Liver (tissue), 9 donors: ENCODE data around the gene DUOXA1. TPM values are rescaled to one million over a fixed set of nuclear protein-coding genes. Genes with fewer than 3 reads are reported as not detected.

Source experiments
- DNase-seq: peaks from one replicate; pipeline ENCODE4 v3.0.0-alpha.2; 2017; ENCODE audit warnings: low spot score
- H3K27ac ChIP-seq, 2 donors: one replicate each; pipeline ENCODE4 v1.7.0; 2013; ENCODE audit warnings: inconsistent platforms in 2 of 2, low read length in 2 of 2, control low read depth in 1 of 2, low read depth in 1 of 2, mild to moderate bottlenecking in 1 of 2
- H3K27me3 ChIP-seq, 4 donors: one replicate each; pipeline versions ENCODE4 v1.6.1 to v1.7.0; 2013; ENCODE audit warnings: low read length in 3 of 4, inconsistent platforms in 1 of 4, mild to moderate bottlenecking in 1 of 4, moderate library complexity in 1 of 4; ENCODE audit not compliant: control insufficient read depth in 4 of 4, insufficient read depth in 4 of 4
- H3K36me3 ChIP-seq, 4 donors: one replicate each; pipeline versions ENCODE4 v1.6.1 to v1.7.0; 2013; ENCODE audit warnings: low read length in 3 of 4, mild to moderate bottlenecking in 3 of 4, low read depth in 1 of 4, moderate library complexity in 1 of 4; ENCODE audit not compliant: control insufficient read depth in 4 of 4, insufficient read depth in 3 of 4
- H3K4me1 ChIP-seq, 4 donors: one replicate each; pipeline versions ENCODE4 v1.6.1 to v1.7.0; 2013; ENCODE audit warnings: low read length in 3 of 4, mild to moderate bottlenecking in 3 of 4, moderate library complexity in 1 of 4; ENCODE audit not compliant: control insufficient read depth in 4 of 4, insufficient read depth in 4 of 4
- H3K4me3 ChIP-seq, 3 donors: one replicate each; pipeline versions ENCODE4 v1.6.1 to v1.7.0; 2013; ENCODE audit warnings: low read length in 3 of 3, control low read depth in 1 of 3, low read depth in 1 of 3, mild to moderate bottlenecking in 1 of 3
- H3K9ac ChIP-seq, 2 donors: one replicate each; pipeline ENCODE4 v1.7.0; 2013; ENCODE audit warnings: low read length in 2 of 2, mild to moderate bottlenecking in 2 of 2, moderate library complexity in 2 of 2, control low read depth in 1 of 2, low read depth in 1 of 2
- H3K9me3 ChIP-seq, 4 donors: one replicate each; pipeline versions ENCODE4 v1.6.1 to v1.7.0; 2013; ENCODE audit warnings: low read length in 3 of 4; ENCODE audit not compliant: control insufficient read depth in 4 of 4
- EGR1 ChIP-seq, 2 donors: IDR thresholded peaks; 2 replicates each; pipeline ENCODE4 v1.6.1; 2016 to 2018; ENCODE audit warnings: antibody characterized with exemption in 2 of 2, low read depth in 2 of 2
- FOXA2 ChIP-seq: IDR thresholded peaks from 2 replicates; pipeline ENCODE4 v1.6.1; 2016; ENCODE audit warnings: antibody characterized with exemption
- GABPA ChIP-seq, 2 donors: IDR thresholded peaks in 1 of 2; conservative IDR thresholded peaks in 1 of 2; 2 replicates each; pipeline ENCODE4 v1.6.1; 2016; ENCODE audit warnings: antibody characterized with exemption in 2 of 2, mild to moderate bottlenecking in 1 of 2, moderate library complexity in 1 of 2
- HNF4A ChIP-seq, 2 donors: conservative IDR thresholded peaks; 2 replicates each; pipeline ENCODE4 v1.6.1; 2016; ENCODE audit warnings: antibody characterized with exemption in 2 of 2, mild to moderate bottlenecking in 2 of 2
- HNF4G ChIP-seq: IDR thresholded peaks from 2 replicates; pipeline ENCODE4 v1.6.1; 2016; ENCODE audit warnings: antibody characterized with exemption
- NR2F2 ChIP-seq: IDR thresholded peaks from 2 replicates; pipeline ENCODE4 v1.6.1; 2016; ENCODE audit warnings: antibody characterized with exemption
- RAD21 ChIP-seq, 2 donors: IDR thresholded peaks; 2 replicates each; pipeline ENCODE4 v1.6.1; 2016; ENCODE audit warnings: antibody characterized with exemption in 2 of 2, mild to moderate bottlenecking in 2 of 2
- RXRA ChIP-seq, 2 donors: IDR thresholded peaks; 2 replicates each; pipeline ENCODE4 v1.6.1; 2017 to 2018; ENCODE audit warnings: antibody characterized with exemption in 2 of 2, mild to moderate bottlenecking in 1 of 2
- SP1 ChIP-seq: IDR thresholded peaks from 2 replicates; pipeline ENCODE4 v1.6.1; 2018; ENCODE audit warnings: antibody characterized with exemption, mild to moderate bottlenecking
- YY1 ChIP-seq: IDR thresholded peaks from 2 replicates; pipeline ENCODE4 v1.6.1; 2016; ENCODE audit warnings: antibody characterized with exemption, mild to moderate bottlenecking
- ZBTB33 ChIP-seq: IDR thresholded peaks from 2 replicates; pipeline ENCODE4 v1.6.1; 2016; ENCODE audit warnings: antibody characterized with exemption
- WGBS: extraction: QIAGEN DNeasy Blood & Tissue Kit; methylation state at CpG from one replicate; pipeline ENCODE4 v1.1.7; 2013; 5-methylcytosine and 5-hydroxymethylcytosine counted together
- polyA plus RNA-seq, 2 donors: library from polyadenylated mRNA; stranded (reverse) in 1 of 2; unstranded in 1 of 2; fragments of 200-250 nt in 1 of 2; fragments of >200 nt in 1 of 2; fragmentation: Nextera tagmentation in 1 of 2; extraction: Ambion mirVana in 1 of 2; gene quantifications; one replicate each; pipeline versions ENCODE4 v1.2.1 to v1.2.3, GENCODE V29; 2013 to 2015
- total RNA-seq, 2 donors: library from RNA; depleted of rRNA; stranded (reverse); fragments of >200 nt; gene quantifications; one replicate each; pipeline ENCODE4 v1.2.3, GENCODE V29; 2014
- TF ChIP-seq, protein P1 (sequence below): IDR thresholded peaks from 2 replicates; pipeline ENCODE4 v1.6.1; 2016; ENCODE audit warnings: antibody characterized with exemption, mild to moderate bottlenecking
- TF ChIP-seq, protein P2 (sequence below): IDR thresholded peaks from 2 replicates; pipeline ENCODE4 v1.6.1; 2016; ENCODE audit warnings: antibody characterized with exemption
- TF ChIP-seq, protein P3 (sequence below): IDR thresholded peaks from 2 replicates; pipeline ENCODE4 v1.6.1; 2016; ENCODE audit warnings: antibody characterized with exemption
- TF ChIP-seq, protein P4 (sequence below): fragments of 150-350 bp; IDR thresholded peaks from 2 replicates; pipeline ENCODE4 v1.5.1; 2017; ENCODE audit warnings: improper control_type of control experiment, low read depth, low read length; ENCODE audit not compliant: missing input control
- donor health status: healthy.
- donor health status: healthy.
- donor health status: healthy.
- donor health status: healthy.
- donor health status: healthy.

Gene DUOXA1
- total and polyA plus RNA-seq, 4 donors, result 0.02 TPM; not detected in 3

GRCh38 chr15:45140557-45141250, 11.0 kb upstream of the DUOXA1 start:
- no peaks in the 10 kb centered on the region for H3K36me3 ChIP-seq
- no peak overlapping the region for H3K27ac ChIP-seq
- no peak overlapping the region for H3K4me3 ChIP-seq
- no peak overlapping the region for H3K9ac ChIP-seq
- H3K4me1 ChIP-seq, result peaks cover 0 to 9% (median 2%) of the 10 kb centered on the region in 4 donors
- H3K27me3 ChIP-seq, result no peaks in the 10 kb centered on the region
- WGBS, result 97% methylated on average over 10 of the region's 10 CpGs
- TF ChIP-seq YY1 (no peak), HNF4A (conservative IDR thresholded peaks at IDR 0.05) (no peak), NR2F2 (no peak), FOXA2 (no peak), RAD21 (IDR thresholded peaks at IDR 0.05) (no peak), ZBTB33 (no peak), GABPA (IDR thresholded peaks at IDR 0.05 in 1 of 2, conservative IDR thresholded peaks at IDR 0.05 in 1 of 2) (no peak), SP1 (no peak), HNF4G (no peak)
- TF ChIP-seq, protein P1, sequence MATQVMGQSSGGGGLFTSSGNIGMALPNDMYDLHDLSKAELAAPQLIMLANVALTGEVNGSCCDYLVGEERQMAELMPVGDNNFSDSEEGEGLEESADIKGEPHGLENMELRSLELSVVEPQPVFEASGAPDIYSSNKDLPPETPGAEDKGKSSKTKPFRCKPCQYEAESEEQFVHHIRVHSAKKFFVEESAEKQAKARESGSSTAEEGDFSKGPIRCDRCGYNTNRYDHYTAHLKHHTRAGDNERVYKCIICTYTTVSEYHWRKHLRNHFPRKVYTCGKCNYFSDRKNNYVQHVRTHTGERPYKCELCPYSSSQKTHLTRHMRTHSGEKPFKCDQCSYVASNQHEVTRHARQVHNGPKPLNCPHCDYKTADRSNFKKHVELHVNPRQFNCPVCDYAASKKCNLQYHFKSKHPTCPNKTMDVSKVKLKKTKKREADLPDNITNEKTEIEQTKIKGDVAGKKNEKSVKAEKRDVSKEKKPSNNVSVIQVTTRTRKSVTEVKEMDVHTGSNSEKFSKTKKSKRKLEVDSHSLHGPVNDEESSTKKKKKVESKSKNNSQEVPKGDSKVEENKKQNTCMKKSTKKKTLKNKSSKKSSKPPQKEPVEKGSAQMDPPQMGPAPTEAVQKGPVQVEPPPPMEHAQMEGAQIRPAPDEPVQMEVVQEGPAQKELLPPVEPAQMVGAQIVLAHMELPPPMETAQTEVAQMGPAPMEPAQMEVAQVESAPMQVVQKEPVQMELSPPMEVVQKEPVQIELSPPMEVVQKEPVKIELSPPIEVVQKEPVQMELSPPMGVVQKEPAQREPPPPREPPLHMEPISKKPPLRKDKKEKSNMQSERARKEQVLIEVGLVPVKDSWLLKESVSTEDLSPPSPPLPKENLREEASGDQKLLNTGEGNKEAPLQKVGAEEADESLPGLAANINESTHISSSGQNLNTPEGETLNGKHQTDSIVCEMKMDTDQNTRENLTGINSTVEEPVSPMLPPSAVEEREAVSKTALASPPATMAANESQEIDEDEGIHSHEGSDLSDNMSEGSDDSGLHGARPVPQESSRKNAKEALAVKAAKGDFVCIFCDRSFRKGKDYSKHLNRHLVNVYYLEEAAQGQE, result no peak
- TF ChIP-seq, protein P2, sequence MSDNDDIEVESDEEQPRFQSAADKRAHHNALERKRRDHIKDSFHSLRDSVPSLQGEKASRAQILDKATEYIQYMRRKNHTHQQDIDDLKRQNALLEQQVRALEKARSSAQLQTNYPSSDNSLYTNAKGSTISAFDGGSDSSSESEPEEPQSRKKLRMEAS, result no peak
- TF ChIP-seq, protein P3, sequence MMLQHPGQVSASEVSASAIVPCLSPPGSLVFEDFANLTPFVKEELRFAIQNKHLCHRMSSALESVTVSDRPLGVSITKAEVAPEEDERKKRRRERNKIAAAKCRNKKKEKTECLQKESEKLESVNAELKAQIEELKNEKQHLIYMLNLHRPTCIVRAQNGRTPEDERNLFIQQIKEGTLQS, result no peak
- H3K9me3 ChIP-seq, result no peaks in the 10 kb centered on the region
- no peak for DNase-seq

DNA sequence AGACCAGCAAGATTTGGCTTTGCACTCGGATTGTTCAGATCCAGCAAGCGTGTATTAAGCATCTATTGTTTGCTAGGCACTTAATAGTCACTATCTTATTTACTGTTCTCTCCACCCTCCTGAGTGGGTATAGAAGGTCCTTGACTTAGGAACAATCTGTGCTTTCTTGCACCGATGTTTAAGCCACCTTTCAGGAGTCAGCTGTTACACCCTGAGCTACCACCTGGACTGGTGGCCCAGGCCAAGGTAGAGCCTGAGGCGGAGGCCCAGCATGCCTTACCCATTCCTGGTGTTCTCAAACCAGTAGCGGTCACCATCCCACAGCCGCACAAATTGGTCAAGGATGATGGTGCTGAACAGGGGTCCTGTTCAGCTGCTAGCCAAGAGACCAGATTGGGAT, 10.1 kb upstream of the DUOXA1 start:
- 89% methylated on average over 6 of the region's 6 CpGs for WGBS
- no peaks in the 10 kb centered on the region for H3K36me3 ChIP-seq
- H3K4me1 ChIP-seq, result peaks cover 0 to 9% (median 6%) of the 10 kb centered on the region in 4 donors
- DNase-seq, result no peak
- H3K9me3 ChIP-seq, result no peaks in the 10 kb centered on the region
- H3K4me3 ChIP-seq, result no peak overlapping the region
- H3K27ac ChIP-seq, result no peak overlapping the region
- H3K9ac ChIP-seq, result no peak overlapping the region
- peaks cover 0 to under 1% (median 0%) of the 10 kb centered on the region in 4 donors for H3K27me3 ChIP-seq
- TF ChIP-seq, protein P2, result no peak
- TF ChIP-seq GABPA (IDR thresholded peaks at IDR 0.05 in 1 of 2, conservative IDR thresholded peaks at IDR 0.05 in 1 of 2), result no peak
- no peak for TF ChIP-seq EGR1 (IDR thresholded peaks at IDR 0.05; ENCODE audit: low read depth in 2 of 2)
- no peak for TF ChIP-seq RXRA (IDR thresholded peaks at IDR 0.05)
- TF ChIP-seq, protein P4, sequence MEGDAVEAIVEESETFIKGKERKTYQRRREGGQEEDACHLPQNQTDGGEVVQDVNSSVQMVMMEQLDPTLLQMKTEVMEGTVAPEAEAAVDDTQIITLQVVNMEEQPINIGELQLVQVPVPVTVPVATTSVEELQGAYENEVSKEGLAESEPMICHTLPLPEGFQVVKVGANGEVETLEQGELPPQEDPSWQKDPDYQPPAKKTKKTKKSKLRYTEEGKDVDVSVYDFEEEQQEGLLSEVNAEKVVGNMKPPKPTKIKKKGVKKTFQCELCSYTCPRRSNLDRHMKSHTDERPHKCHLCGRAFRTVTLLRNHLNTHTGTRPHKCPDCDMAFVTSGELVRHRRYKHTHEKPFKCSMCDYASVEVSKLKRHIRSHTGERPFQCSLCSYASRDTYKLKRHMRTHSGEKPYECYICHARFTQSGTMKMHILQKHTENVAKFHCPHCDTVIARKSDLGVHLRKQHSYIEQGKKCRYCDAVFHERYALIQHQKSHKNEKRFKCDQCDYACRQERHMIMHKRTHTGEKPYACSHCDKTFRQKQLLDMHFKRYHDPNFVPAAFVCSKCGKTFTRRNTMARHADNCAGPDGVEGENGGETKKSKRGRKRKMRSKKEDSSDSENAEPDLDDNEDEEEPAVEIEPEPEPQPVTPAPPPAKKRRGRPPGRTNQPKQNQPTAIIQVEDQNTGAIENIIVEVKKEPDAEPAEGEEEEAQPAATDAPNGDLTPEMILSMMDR, result no peak
- TF ChIP-seq, protein P1, result no peak
- no peak for TF ChIP-seq HNF4G
- TF ChIP-seq ZBTB33, result no peak
- no peak for TF ChIP-seq SP1
- TF ChIP-seq YY1, result no peak
- TF ChIP-seq, protein P3, result no peak
- TF ChIP-seq NR2F2, result no peak
